Lower leg skin (tissue), 4 donors: ENCODE data around the gene CTBP2. TPM values are rescaled to one million over a fixed set of nuclear protein-coding genes. Genes with fewer than 3 reads are reported as not detected.

Experiments
- DNase-seq, 2 donors: peaks; one replicate each; pipeline ENCODE4 v3.0.0-alpha.2; 2019; ENCODE audit warnings: low spot score in 2 of 2
- H3K4me3 ChIP-seq: fragments of 200-600 bp; sonication (generic); 2 replicates; pipeline ENCODE4 v1.5.1; 2017; ENCODE audit warnings: mild to moderate bottlenecking, low read depth; ENCODE audit not compliant: poor library complexity, severe bottlenecking
- CTCF ChIP-seq, 3 donors: fragments of 450-650 bp; IDR thresholded peaks; one replicate each; pipeline ENCODE4 v1.5.1; 2016; ENCODE audit warnings: antibody characterized with exemption in 3 of 3, mild to moderate bottlenecking in 3 of 3, moderate library complexity in 2 of 3
- POLR2A ChIP-seq, 2 donors: fragments of 450-650 bp; IDR thresholded peaks; one replicate each; pipeline ENCODE4 v1.6.1; 2016 to 2017; ENCODE audit warnings: antibody characterized with exemption in 2 of 2, mild to moderate bottlenecking in 1 of 2, moderate library complexity in 1 of 2
- WGBS, 2 donors: methylation state at CpG; one replicate each; pipeline ENCODE4 v1.1.5; 2018; 5-methylcytosine and 5-hydroxymethylcytosine counted together
- intact Hi-C: fragments of 100-400 bp; cut with DNase I; formaldehyde crosslinking; loops from one replicate; pipeline ENCODE4 v1.15.0; 2023; ENCODE audit warnings: low total_unique reads
- total RNA-seq, 4 donors: library from RNA; depleted of rRNA; stranded (reverse); fragments of >200 nt; gene quantifications; one replicate each; pipeline ENCODE4 v1.1.0, GENCODE V29; 2016

The CTBP2 gene
- total RNA-seq, 4 donors from 2014 or later = 30.3 to 39.5 (median 32.2) TPM

GRCh38 chr10:125081931-125082330 is 78.4 kb downstream of the CTBP2 start:
- intact Hi-C loops = no loop called here

GRCh38 chr10:125080984-125081383 is 79.4 kb downstream of the CTBP2 start:
- intact Hi-C loops = no loop called here
- DNase-seq = no peak
- WGBS, 2 donors = 90 to 92% methylated on average over 7 of the region's 7 CpGs

More at GRCh38 chr10:125081931-125082330, 78.4 kb downstream of the CTBP2 start:
- no peak overlapping the region for H3K4me3 ChIP-seq
- 80 to 92% methylated on average over 7 to 10 of the region's 10 CpGs for WGBS, 2 donors
- DNase-seq = no peak
- no peak for TF ChIP-seq POLR2A (IDR thresholded peaks at IDR 0.05)
- no peak for TF ChIP-seq CTCF (IDR thresholded peaks at IDR 0.05)

GRCh38 chr10:125080296-125080695 is 80.1 kb downstream of the CTBP2 start:
- DNase-seq = no peak
- intact Hi-C loops = no loop called here
- no peak for TF ChIP-seq POLR2A (IDR thresholded peaks at IDR 0.05)
- no peak for TF ChIP-seq CTCF (IDR thresholded peaks at IDR 0.05)
- 89 to 92% methylated on average over 7 of the region's 7 CpGs for WGBS, 2 donors
- H3K4me3 ChIP-seq = no peak overlapping the region

More at GRCh38 chr10:125080984-125081383, 79.4 kb downstream of the CTBP2 start:
- H3K4me3 ChIP-seq = no peak overlapping the region
- TF ChIP-seq CTCF (IDR thresholded peaks at IDR 0.05) (no peak), POLR2A (IDR thresholded peaks at IDR 0.05) (no peak)

- no peak for DNase-seq
- TF ChIP-seq POLR2A (IDR thresholded peaks at IDR 0.05) (no peak), CTCF (IDR thresholded peaks at IDR 0.05) (no peak)
- intact Hi-C loops = no loop called here
- WGBS, 2 donors = 96 to 98% methylated on average over 14 of the region's 14 CpGs
- H3K4me3 ChIP-seq = no peak overlapping the region
These were observed 81.2 kb downstream of the CTBP2 start for GRCh38 chr10:125079091-125079600.

GRCh38 chr10:125076891-125077541 is 83.3 kb downstream of the CTBP2 start:
- H3K4me3 ChIP-seq = no peak overlapping the region
- intact Hi-C loops = no loop called here
- 81 to 83% methylated on average over 14 of the region's 14 CpGs for WGBS, 2 donors
- no peak for TF ChIP-seq POLR2A (IDR thresholded peaks at IDR 0.05)
- TF ChIP-seq CTCF (IDR thresholded peaks at IDR 0.05) = no peak
- DNase-seq = no peak
